ENCODE measurements around the gene OGFOD3. TPM values are rescaled to one million over a fixed set of nuclear protein-coding genes. Genes with fewer than 3 reads are reported as not detected.
A peak's percentile ranks its signal among the peaks of the same experiment; 100 is the strongest.
"Not testable (repeated sequence)": the region's sequence is repeated elsewhere in the genome, so short reads cannot be mapped to it uniquely, and the experiment has no call there.

The OGFOD3 gene
- total RNA-seq, 1 donor from 2014 or later, result 31.9 TPM

- no peak for DNase-seq (ENCODE audit: low spot score)
Measured at GRCh38 chr17:82388223-82388921, 30.0 kb downstream of the OGFOD3 start.

GRCh38 chr17:82387705-82388106 lies 30.7 kb downstream of the OGFOD3 start:
- no peak for DNase-seq (ENCODE audit: low spot score)

GRCh38 chr17:82386881-82387704 lies 31.3 kb downstream of the OGFOD3 start:
- DNase-seq (ENCODE audit: low spot score), result no peak

- DNase-seq (ENCODE audit: low spot score), result no peak
Measured at GRCh38 chr17:82386255-82386831, 32.0 kb downstream of the OGFOD3 start.

GRCh38 chr17:82385559-82386254 lies 32.7 kb downstream of the OGFOD3 start:
- no peak for DNase-seq (ENCODE audit: low spot score)

GRCh38 chr17:82384730-82385481 lies 33.5 kb downstream of the OGFOD3 start:
- DNase-seq (ENCODE audit: low spot score), result peak; percentile 86

- no peak for DNase-seq (ENCODE audit: low spot score)
Measured at GRCh38 chr17:82384051-82384729, 34.2 kb downstream of the OGFOD3 start.

GRCh38 chr17:82383411-82383810 lies 35.0 kb downstream of the OGFOD3 start:
- DNase-seq (ENCODE audit: low spot score), result no peak

- DNase-seq (ENCODE audit: low spot score), result no peak
Measured at GRCh38 chr17:82382933-82383255, 35.5 kb downstream of the OGFOD3 start.

- DNase-seq (ENCODE audit: low spot score), result not testable (repeated sequence)
Measured at GRCh38 chr17:82382220-82382932, 36.0 kb downstream of the OGFOD3 start.

GRCh38 chr17:82381703-82382009 lies 36.7 kb downstream of the OGFOD3 start:
- DNase-seq (ENCODE audit: low spot score), result not testable (repeated sequence)

GRCh38 chr17:82380860-82381702 lies 37.3 kb downstream of the OGFOD3 start:
- DNase-seq (ENCODE audit: low spot score), result no peak

GRCh38 chr17:82378741-82379021 lies 39.7 kb downstream of the OGFOD3 start:
- no peak for DNase-seq (ENCODE audit: low spot score)

- DNase-seq (ENCODE audit: low spot score), result no peak
Measured at GRCh38 chr17:82377924-82378740, 40.3 kb downstream of the OGFOD3 start.

- DNase-seq (ENCODE audit: low spot score), result not testable (repeated sequence)
Measured at GRCh38 chr17:82377294-82377693, 41.1 kb downstream of the OGFOD3 start.

- DNase-seq (ENCODE audit: low spot score), result no peak
Measured at GRCh38 chr17:82376042-82376730, 42.2 kb downstream of the OGFOD3 start.

- no peak for DNase-seq (ENCODE audit: low spot score)
Measured at GRCh38 chr17:82375359-82376041, 42.9 kb downstream of the OGFOD3 start.

Measured in ureter (tissue), 1 donor.